NCI-H1105 treated with DMSO at 0.1 percent for 48 hours (cell line): Measurements from ENCODE around the gene NIBAN1.
"Not testable (repeated sequence)": the region's sequence is repeated elsewhere in the genome, so short reads cannot be mapped to it uniquely, and the experiment has no call there.

Experiments used
- DNase-seq: peaks from one replicate; lab custom pipeline; 2025; lab: John Stamatoyannopoulos, UW

The NIBAN1 gene

DNA sequence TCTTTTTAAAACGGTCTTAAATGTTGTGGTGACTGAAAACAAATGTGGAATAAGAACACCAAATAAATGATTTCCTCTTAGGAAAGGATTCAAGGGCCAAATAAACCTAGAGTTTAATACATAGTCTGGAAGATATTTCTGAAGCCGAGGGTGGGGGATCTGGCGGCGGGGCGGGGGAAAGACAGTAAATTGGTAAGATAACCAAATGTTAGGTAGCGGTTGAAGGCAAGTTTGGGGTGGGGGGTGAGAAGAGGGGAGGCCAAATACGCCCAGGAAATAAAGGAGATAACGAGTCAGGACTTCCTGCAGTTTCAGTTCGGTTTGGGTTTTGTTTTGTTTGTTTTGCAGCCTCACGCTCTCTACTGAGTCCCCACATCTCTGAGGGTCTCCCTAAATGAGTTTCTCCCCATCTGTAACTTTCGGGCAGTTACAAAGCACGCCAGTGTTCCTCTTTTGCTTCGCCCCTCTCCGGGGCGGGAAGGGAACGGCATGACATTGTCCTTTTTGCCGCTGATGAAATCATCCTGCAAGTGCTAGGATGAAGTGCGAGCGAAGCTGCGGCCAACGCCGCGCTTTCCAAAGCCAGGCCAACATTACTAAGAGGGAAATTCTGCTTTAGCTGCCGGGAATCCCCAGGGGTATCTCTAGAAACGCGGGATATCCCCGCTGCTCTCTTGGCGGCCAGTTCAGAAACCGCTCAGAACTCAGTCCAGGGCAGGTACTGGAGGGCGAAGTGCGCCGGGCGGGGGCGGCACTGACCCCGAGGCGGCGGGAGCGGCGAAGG, 844 bp downstream of the NIBAN1 start:
- peak; percentile 21 for DNase-seq

DNA sequence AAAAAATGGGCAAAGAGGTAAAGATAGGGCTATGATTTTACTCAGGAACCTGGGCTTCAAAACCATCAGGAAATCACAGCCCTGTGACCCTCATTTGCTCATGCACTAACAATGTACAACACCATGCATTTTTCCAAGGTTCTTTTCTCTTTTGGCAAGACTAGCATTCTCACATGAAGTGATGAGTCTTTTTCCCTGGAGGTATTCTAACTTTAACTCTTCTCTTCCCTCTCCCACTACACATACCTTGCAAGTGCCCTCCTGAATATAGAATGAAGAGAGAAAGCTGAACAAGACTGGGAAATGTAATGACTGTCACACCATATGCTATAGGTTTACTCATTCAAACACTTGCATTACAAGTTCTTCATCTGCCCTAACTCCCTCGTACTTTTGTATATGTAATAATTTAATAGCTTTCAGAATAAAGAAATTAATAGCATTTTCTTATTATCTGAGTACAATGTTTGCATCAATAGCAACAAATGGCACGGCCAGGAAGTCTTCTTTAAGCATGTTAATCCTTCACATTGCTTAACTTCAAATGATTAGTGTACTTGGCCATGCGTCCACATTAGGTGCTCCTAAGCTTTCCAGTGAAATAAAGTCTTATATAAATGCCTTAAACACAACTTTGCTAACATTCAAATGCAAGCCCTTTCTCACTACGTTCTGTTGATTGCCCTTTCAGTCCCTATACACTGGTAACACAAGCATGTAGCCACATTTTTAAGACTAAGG, 1.8 kb downstream of the NIBAN1 start:
- DNase-seq, result no peak

DNA sequence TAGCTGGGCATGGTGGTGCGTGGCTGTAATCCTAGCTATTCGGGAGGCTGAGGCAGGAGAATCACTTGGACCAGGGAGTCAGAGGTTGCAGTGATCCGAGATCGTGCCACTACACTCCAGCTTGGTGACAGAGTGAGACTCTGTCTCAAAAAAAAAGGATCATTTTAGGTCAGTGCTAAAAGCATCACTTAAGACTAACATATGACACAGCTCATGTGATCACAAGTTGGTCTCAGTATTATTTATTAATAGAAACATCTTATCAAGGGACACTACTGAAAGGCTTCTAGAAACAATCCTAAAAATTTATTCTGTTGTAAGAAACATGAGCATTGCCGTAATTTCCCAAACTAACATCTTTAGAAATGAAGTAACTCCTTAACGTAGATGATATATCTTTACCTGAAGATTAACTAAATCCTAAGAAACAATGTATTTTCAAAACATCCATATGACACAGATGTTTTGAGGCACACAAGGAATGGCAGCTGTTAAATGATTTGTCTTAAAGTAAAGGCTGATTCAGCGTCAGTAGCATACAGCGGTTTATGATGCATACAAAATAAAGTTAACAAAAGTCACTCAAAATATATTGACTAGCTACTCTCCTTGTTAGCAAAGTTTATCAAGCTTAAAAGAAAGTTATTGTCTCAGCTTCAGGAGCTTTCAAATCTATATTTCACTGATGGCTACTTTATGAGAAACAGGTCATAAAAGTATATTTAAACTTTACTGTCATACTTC, 2.6 kb downstream of the NIBAN1 start:
- no peak for DNase-seq

DNA sequence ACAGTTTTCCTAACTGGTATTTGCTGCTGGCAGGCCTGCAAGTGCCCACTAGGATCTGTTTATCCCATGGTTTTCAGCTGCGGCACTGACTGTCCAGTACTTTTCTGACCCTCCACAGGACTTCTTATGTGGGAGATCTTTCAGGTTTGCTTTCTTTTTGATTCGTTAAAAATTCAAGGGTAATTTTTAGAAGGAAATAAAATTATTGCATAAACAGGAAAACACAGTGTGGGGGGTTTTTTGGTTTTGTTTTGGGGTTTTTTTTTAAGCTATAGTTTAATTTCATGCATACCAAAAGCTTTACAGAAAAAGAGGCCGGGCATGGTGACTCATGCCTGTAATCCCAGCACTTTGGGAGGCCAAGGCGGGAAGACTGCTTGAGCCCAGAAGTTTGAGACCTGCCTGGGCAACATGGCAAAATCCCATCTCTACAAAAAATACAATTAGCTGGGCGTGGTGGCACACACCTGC, 3.6 kb downstream of the NIBAN1 start:
- no peak for DNase-seq

DNA sequence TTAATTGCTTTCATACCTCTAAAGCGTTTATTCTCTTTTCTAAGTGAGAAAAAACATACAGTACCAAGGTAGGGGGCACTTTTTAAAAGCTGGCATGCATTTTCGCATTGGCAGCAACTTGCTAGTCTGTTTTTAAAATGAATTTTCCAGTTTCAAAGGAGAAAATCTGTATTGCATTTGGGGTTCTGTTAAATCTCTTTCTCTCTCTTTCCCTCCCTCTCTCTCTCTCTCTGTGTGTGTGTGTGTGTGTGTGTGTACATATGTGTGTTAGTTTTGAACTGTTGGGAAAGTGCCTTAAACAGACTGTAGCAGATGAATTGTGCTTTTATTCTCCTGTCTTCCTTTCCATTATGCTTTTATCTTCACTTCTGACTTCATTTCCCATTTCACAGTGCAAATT, 7.3 kb downstream of the NIBAN1 start:
- no peak for DNase-seq

DNA sequence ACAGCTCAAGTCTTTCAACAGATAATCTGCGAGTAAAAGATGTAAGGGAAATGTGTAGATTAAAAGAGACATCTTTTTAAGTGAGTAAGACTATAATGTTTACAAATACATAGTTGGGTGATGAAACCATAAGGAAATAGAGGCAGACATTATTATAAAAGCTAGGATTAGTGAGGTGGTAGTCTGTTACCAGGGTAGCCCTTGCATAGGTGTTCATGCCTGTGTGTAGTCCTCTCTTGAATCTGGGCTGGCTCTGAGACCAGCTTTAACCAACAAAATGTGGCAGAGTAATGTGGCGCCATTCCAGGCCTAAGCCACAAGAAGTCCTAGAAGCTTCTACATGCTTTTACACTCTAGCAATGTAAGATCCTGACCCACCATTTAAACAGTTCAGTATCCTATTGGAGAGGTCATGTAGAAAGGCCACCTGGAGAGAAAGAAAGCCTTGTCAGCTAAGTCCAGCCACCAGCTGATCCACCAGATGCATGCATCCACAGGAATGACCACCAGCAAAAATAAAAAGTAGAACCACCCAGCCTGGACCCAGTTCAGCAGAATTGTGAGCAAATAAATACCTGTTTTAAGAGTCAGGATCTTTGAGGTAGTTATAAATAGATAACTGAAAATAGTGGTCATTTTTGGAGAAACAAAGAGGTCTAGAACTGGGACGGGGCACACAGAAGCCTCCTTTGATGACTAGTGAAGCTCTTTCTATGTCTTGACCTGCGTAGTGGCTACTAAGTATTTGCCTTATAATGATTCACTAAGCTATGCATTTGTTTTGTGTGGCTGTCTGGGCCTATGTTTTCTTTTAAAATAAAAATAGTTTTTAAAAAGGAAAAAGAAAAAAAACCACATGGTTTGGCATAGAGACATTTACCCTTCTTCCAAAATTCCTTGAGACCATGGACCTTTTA, 8.1 kb downstream of the NIBAN1 start:
- no peak for DNase-seq

DNA sequence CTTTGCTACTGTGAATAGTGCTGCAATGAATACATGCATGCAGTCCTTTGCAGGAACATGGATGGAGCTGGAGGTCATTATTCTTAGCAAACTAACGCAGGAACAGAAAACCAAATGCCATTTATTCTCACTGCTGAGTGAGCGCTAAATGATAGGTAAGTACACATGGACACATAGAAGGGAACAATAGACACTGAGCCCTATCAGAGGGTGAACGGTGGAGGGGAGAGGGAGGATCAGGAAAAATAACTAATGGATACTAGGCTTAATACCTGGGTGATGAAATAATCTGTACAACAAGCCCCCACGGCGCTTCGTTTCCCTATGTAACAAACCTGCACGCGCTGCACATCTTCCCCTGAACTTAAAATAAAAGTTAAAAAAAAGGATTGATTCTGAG, 8.9 kb downstream of the NIBAN1 start:
- no peak for DNase-seq

DNA sequence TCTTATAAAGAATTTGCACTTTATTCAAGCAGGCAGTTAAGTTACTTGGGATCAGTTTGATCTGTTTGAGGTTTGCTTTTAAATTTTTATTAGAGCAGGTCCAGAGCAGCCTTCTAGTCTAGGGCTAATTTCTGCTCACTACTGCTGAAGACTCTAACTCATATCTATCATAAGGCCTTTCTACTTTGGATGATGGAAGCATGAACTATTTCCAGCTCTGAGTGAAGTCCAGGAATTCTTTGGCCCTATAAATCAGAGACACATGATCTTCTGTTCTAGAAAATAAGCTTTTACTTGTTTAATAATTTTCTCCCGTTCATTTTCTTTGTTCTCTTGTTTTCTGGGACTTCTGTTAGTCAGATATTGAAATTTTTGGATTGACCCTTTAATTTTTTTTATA, 14.7 kb downstream of the NIBAN1 start:
- no peak for DNase-seq

DNA sequence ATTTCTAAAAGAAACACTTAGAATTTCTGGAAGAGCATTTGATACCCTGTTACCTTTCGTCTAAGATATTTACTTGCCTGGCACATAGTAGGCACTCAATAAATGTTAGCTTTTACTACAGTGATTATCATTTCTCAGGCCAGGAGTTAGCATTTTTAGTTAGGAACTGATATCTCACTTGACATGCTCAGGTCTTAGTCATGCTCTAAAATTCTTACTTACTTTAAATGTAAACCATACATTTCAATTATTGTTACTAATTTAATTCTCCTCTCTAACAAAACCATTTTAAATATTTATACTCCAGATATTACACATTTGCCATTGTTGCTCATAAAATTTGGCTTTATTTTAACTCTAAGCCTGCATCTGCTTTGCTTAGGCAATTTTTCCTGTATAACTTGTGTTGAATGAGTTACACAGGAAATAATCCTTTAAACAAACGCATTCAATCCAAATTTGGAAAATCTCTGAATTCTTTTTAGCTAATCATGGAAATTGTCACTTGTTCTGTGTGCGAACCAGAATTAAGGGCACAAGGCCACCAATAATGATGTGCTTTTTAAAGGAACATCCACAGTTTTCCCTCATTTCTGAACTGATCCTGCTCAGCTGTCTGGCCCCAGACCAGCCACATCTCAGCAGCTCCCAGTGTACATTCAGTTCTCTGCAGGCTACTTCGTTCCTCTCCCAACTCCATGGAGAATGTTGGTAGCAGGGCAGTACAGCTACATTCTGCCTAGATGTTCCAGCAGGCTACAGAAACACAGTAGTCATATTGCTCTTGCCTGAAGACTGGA, 15.6 kb downstream of the NIBAN1 start:
- DNase-seq, result no peak

DNA sequence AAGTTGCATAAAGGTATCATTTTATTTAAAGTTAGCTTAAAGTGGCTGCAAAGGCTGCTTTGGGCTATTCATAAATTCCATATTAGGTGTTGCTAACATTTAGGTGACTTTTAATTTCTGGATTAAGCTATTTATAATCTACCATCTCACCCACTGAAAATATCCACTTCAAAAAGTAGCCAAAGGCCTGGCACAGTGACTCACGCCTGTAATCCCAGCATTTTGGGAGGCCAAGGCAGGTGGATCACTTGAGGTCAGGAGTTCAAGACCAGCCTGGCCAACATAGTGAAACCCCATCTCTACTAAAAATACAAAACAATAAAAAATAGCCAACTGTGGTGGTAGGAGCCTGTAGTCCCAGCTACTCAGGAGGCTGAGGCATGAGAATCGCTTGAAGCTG, 16.4 kb downstream of the NIBAN1 start:
- not testable (repeated sequence) for DNase-seq

DNA sequence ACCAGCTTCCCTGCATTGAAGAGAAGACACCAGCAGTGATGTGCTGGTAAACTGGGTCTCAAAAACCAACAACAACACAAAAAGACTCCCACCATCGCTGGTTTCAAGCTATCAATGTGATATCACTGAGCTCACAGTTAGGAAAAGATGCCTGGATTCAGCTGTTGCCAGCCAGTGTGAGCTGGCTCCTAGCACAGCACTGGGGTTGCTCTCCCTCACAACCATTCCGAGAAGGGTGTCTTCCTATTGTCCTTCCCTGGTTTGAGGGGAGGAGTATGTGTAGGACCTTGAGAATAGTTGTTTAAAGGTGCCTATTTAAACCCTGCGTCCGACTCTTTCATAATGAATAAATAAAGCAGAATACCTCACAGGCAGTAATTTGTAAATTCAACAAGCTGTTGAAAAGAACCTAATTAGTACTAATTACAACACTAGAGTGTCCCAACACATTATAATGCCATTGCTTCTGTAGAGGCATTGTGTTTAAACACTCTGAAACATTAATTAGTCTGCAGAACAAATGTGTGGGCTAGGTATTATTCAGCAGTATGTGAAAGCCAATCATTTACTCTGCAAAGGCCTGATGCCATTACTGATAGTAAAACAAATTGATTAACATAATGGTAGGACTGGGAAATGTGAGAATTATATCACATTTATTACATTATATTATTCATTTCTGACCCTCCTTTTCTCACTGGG, 17.2 kb downstream of the NIBAN1 start:
- peak; percentile 33 for DNase-seq

DNA sequence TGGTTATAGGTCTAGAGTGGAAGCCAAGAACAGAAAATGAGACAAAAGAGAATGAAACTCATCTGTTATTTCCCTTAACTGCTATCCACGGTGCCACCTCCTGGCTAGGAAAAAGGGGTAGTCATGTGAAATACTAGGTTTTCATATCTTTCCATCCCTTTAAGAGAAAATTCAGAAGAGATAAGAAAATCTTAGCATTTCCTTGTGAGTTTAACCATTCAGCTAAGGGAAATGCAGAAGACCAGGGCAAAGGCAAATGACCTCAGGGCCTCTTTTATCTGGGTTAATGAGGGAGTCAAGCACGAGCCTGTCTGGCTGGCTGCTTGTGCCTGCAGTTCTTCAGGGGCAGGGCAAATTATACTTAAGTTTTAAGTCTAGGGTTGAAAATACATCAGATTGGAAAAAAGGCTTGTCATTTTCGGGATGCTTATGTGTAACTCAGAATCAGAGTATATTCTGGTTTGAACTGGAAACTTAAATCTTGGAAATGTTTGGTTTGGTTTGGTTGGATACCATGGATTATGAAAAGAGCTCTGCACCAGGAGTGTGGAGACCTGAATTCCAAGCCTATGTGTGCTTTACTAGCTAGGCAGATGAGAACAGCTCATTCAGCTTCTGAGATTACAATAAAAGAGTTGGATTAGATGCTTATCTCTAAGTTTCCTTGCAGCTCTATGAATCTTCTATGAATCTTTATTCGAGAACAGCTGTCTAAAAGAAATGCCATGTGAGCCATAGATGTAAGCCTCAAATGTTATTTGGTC, 19.9 kb downstream of the NIBAN1 start:
- no peak for DNase-seq

DNA sequence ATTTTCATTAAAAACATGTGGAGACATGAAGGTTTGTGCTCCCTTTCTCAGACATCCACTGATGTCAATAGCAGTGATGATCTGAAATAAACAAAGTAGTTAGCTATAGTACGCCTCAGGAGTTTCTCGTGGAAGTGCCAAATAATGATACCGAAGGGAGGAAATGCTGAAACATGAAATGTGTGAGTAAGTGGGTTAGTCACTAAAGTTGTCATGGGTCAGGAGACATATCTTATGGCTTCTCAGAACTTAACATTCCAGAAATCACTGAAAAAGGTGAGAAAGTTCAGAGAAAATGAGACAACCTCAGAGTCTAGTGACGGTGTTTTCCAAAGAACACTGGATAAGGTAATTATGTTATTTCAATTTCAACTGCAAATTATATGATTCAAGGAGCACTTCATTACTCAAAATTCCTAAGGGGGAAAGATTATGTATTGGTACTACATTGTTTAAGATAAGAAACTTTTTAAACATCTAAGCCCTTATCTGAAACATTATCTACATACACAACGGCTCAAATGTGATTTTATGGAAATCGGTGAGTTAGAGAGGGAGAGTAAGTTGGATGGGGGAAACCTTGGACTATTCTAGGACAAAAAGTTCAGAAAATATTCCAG, 20.6 kb downstream of the NIBAN1 start:
- no peak for DNase-seq

DNA sequence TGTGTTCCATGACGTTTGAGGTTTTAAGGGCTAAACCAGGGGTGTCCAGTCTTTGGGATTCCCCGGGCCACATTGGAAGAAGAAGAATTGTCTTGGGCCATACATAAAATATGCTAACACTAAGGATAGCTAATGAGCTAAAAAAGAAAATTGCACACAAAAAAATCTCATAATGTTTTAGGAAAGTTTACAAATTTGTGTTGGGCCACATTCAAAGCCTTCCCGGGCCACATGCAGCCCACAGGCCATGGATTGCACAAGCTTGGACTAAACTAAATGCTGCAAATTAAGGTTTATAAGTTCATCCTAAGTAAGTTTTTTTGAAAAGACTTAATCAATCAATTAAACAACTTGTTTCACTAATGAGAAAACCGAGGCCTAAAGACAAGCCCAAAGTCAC, 21.9 kb downstream of the NIBAN1 start:
- DNase-seq, result no peak

DNA sequence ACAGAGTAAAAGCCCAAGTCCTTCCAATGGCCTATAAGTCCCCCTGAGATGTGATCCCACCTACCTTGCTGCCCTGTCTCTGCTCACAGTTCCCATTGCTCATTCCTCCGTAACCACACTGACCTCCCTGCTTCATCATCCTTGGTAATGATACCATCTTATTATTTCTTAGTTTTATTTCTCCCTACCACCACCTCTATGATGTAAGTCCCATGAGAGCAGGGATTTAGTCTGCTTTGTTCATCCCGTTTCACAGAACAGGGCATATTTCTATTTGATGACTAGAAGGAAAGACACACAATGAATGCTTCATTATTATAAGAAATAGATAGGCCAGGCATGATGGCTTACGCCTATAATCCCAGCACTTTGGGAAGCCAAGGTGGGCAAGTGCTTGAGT, 22.5 kb downstream of the NIBAN1 start:
- DNase-seq, result no peak

DNA sequence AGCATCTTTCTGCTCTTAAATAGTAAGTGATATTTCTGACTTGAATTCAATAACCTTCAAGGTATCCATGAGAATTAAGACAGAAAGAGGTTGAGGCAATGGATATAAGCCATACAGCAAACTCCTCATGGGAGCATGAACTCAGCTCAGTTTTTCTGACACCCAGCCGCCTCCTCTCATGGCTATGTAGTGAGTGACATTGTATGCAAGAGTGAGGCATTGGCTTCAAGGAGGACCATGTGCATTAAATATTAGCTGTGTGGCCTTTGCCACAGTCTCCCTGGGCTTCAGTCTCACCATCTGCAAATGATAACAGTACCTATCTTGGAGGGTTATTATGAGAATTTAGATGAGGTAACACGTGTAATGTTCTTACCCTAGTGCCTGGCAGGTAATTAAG, 23.4 kb downstream of the NIBAN1 start:
- DNase-seq, result no peak

DNA sequence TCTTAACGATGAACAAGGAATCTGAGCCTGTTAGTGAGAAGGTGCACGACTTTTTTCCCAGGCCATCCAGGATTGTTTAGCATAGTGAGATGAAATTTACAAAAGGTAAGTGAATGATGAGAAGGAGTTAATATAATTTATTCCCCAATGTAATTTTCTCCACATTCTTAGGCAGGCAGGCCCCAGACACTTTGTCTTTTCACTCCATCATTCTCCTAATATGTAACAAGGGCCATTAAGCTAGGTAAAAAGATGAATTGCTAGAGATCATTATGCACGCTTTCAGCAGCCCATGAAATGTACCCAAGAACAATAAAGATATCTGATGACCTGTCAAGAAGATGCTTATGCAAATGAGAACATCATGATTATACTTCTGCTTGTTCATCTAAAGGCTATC, 24.1 kb downstream of the NIBAN1 start:
- no peak for DNase-seq

DNA sequence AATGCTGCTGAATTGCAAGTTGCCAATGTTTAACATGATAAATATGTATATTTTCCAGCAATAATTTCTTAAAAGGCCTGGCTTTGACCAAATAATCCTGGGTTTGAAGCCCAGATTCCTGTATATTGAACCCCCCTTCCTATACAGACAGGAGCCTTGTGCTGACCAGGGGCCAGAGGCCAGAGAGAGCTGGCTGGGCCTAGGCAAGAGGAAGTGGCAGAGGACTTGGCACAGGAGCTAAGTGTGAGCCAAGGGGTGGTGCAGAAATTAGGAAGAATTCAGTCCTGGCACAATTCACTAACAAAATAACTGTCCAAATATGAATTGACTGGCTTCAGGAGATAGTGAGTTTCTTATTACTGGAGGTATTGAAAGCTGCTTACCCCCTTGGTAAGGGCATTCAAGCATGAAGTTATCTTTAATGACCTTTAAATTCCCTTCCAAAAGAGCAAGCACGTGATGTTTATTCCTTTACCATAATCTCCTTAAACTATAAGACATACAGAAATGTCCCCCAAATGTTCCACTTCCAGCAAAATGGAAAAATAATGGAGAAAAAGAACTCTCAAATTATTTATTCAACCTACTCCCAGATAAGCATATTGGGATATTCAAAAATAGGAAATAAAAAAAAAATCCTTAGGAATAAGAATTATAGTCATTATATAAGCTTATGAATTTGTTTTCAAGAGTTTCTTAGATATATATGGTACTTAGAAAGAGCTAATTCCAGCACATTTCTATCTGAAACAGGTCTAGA, 26.6 kb downstream of the NIBAN1 start:
- peak; percentile 12 for DNase-seq
